T-cell (primary cell): Measurements from ENCODE around the gene CCDC88B. TPM values are rescaled to one million over a fixed set of nuclear protein-coding genes. Genes with fewer than 3 reads are reported as not detected.

Source experiments
- ATAC-seq, 4 experiments: fragments of 200-7000 bp in 3 of 4; fragments of 150-1000 bp in 1 of 4; cut with Tn5 transposase; replicated peaks in 1 of 4; 1 replicate in 3 of 4; 2 replicates in 1 of 4; pipeline ENCODE4 v1.10.0; 2021; ENCODE audit warnings: moderate library complexity in 3 of 4, mild to moderate bottlenecking in 2 of 4, moderate number of reproducible peaks in 1 of 4
- CTCF ChIA-PET, 2 donors: fragments of 300-600 bp; sonication (Branson Sonifier 250); formaldehyde crosslinking; loops; one replicate each; lab custom pipeline; 2022; ENCODE audit warnings: antibody characterized with exemption in 2 of 2; lab: Charles Lee
- POLR2A ChIA-PET, 2 donors: fragments of 300-600 bp; sonication (Branson Sonifier 250); formaldehyde crosslinking; loops; one replicate each; lab custom pipeline; 2022; ENCODE audit warnings: antibody characterized with exemption in 2 of 2; lab: Charles Lee
- DNase-seq, 35 experiments: peaks; one replicate each; pipeline versions ENCODE4 v3.0.0 to v3.0.0-alpha.2; 2013 to 2023
- H3K27ac ChIP-seq: one replicate; pipeline ENCODE4 v1.5.1; 2013; ENCODE audit warnings: low read length
- H3K27me3 ChIP-seq, 2 experiments: replicated peaks in 1 of 2; 1 replicate in 1 of 2; 2 replicates in 1 of 2; pipeline versions ENCODE4 v1.6.1 to v1.7.0; 2013; ENCODE audit warnings: low read length in 1 of 2, mixed read lengths in 1 of 2; ENCODE audit not compliant: control insufficient read depth in 2 of 2, insufficient read depth in 2 of 2; ENCODE audit errors: extremely low read depth in 1 of 2
- H3K36me3 ChIP-seq, 2 donors: 1 replicate in 1 of 2; 2 replicates in 1 of 2; pipeline versions ENCODE4 v1.6.1 to v1.7.0; 2013; ENCODE audit warnings: low read length in 1 of 2; ENCODE audit not compliant: control insufficient read depth in 2 of 2, insufficient read depth in 1 of 2; ENCODE audit errors: extremely low read depth in 1 of 2
- H3K4me1 ChIP-seq, 2 experiments: 1 replicate in 1 of 2; 2 replicates in 1 of 2; pipeline versions ENCODE4 v1.6.1 to v1.7.0; 2013; ENCODE audit warnings: low read length in 2 of 2, mixed read lengths in 1 of 2; ENCODE audit not compliant: insufficient read depth in 2 of 2, control insufficient read depth in 1 of 2; ENCODE audit errors: extremely low read depth in 1 of 2
- H3K4me3 ChIP-seq, 2 donors: 1 replicate in 1 of 2; 2 replicates in 1 of 2; pipeline versions ENCODE4 v1.5.1 to v1.7.0; 2013; ENCODE audit warnings: mild to moderate bottlenecking in 2 of 2, low read length in 1 of 2, moderate library complexity in 1 of 2; ENCODE audit not compliant: control insufficient read depth in 1 of 2; ENCODE audit errors: extremely low read depth in 1 of 2
- H3K9me3 ChIP-seq: 2 replicates; pipeline ENCODE4 v1.7.0; 2013
- H3K27ac Mint-ChIP-seq, 2 donors: one replicate each; pipeline ENCODE4 v1.8.0; 2020 to 2021; ENCODE audit warnings: mild to moderate bottlenecking in 2 of 2, mixed read lengths in 2 of 2
- H3K27me3 Mint-ChIP-seq, 2 donors: one replicate each; pipeline ENCODE4 v1.8.0; 2021 to 2022; ENCODE audit warnings: mixed read lengths in 2 of 2
- H3K36me3 Mint-ChIP-seq: one replicate; pipeline ENCODE4 v1.8.0; 2021; ENCODE audit warnings: mixed read lengths
- H3K4me1 Mint-ChIP-seq, 3 donors: one replicate each; pipeline ENCODE4 v1.8.0; 2020 to 2022; ENCODE audit warnings: mixed read lengths in 3 of 3, mild to moderate bottlenecking in 1 of 3
- H3K4me3 Mint-ChIP-seq, 3 donors: one replicate each; pipeline ENCODE4 v1.8.0; 2020 to 2022; ENCODE audit warnings: mild to moderate bottlenecking in 3 of 3, mixed read lengths in 3 of 3, moderate library complexity in 3 of 3
- H3K9me3 Mint-ChIP-seq, 3 donors: one replicate each; pipeline ENCODE4 v1.8.0; 2020 to 2022; ENCODE audit warnings: mixed read lengths in 3 of 3
- WGBS: methylation state at CpG from one replicate; pipeline ENCODE4 v1.1.5; 2013; ENCODE audit warnings: missing lambda C conversion rate; ENCODE audit not compliant: insufficient coverage; 5-methylcytosine and 5-hydroxymethylcytosine counted together
- total RNA-seq, 35 experiments: library from RNA in 6 of 35; stranded (reverse) in 6 of 35; fragments of 120-200 nt in 1 of 35; gene quantifications; one replicate each; pipeline versions ENCODE4 v1.2.1 to v1.2.4 and lab custom pipeline; 2013 to 2026

CCDC88B gene
- total RNA-seq, 5 donors from 2014 or later (not counting 1 experiment from before 2014, with no cell fraction given) = 132 to 144 (median 133) TPM

GRCh38 chr11:64294774-64295173, 45.2 kb upstream of the CCDC88B start:
- ChIA-PET CTCF (interaction anchor here (0.7 kb wide), 3 partner anchors 9 to 11 kb away, joined by 4 to 10 read pairs (median 4); no protein-coding TSS in a partner anchor), POLR2A (interaction anchor here (0.6 to 0.7 kb wide), 2 partner anchors 283 to 307 kb away, joined by 7 to 9 read pairs; no protein-coding TSS in a partner anchor)
- Mint-ChIP-seq H3K27ac (peak overlapping the region in 1 of 2 donors; percentile 11), H3K36me3 (no peaks in the 10 kb centered on the region), H3K4me1 (peaks cover 16 to 26% (median 18%) of the 10 kb centered on the region in 3 donors), H3K9me3 (no peaks in the 10 kb centered on the region), H3K27me3 (peaks cover 55 to 74% of the 10 kb centered on the region in 2 donors), H3K4me3 (no peak overlapping the region)
- H3K27ac ChIP-seq = no peak overlapping the region
- no peak for DNase-seq
- no peak for ATAC-seq
- H3K4me3 ChIP-seq = no peak overlapping the region
- peaks cover 7 to 36% of the 10 kb centered on the region in 2 experiments for H3K4me1 ChIP-seq
- no peaks in the 10 kb centered on the region for H3K36me3 ChIP-seq
- peaks cover 21 to 91% of the 10 kb centered on the region in 2 experiments for H3K27me3 ChIP-seq
- 75% methylated on average over 3 of the region's 3 CpGs for WGBS
- no peaks in the 10 kb centered on the region for H3K9me3 ChIP-seq

- Mint-ChIP-seq H3K27ac (no peak overlapping the region), H3K4me1 (peaks cover 22 to 31% (median 24%) of the 10 kb centered on the region in 3 donors), H3K27me3 (peaks cover 56 to 78% of the 10 kb centered on the region in 2 donors), H3K4me3 (no peak overlapping the region), H3K36me3 (no peaks in the 10 kb centered on the region), H3K9me3 (no peaks in the 10 kb centered on the region)
- Histone ChIP-seq H3K9me3 (no peaks in the 10 kb centered on the region), H3K36me3 (no peaks in the 10 kb centered on the region), H3K27me3 (peaks cover 20 to 91% of the 10 kb centered on the region in 2 experiments), H3K27ac (no peak overlapping the region), H3K4me3 (no peak overlapping the region), H3K4me1 (peaks cover 13 to 46% of the 10 kb centered on the region in 2 experiments)
- no CpG with 5 or more reads among the region's 4 CpGs for WGBS
- DNase-seq (no peak), ATAC-seq (no peak)
- CTCF ChIA-PET = no interaction called here
- POLR2A ChIA-PET = no interaction called here
Measured at GRCh38 chr11:64295760-64296159, 44.2 kb upstream of the CCDC88B start.

GRCh38 chr11:64296236-64296635, 43.8 kb upstream of the CCDC88B start:
- Histone ChIP-seq H3K9me3 (no peaks in the 10 kb centered on the region), H3K27ac (no peak overlapping the region), H3K4me3 (no peak overlapping the region), H3K27me3 (peaks cover 17 to 91% of the 10 kb centered on the region in 2 experiments), H3K36me3 (no peaks in the 10 kb centered on the region), H3K4me1 (peaks cover 13 to 47% of the 10 kb centered on the region in 2 experiments)
- Mint-ChIP-seq H3K4me3 (no peak overlapping the region), H3K9me3 (no peaks in the 10 kb centered on the region), H3K4me1 (peaks cover 24 to 33% (median 24%) of the 10 kb centered on the region in 3 donors), H3K27ac (no peak overlapping the region), H3K27me3 (peaks cover 58 to 79% of the 10 kb centered on the region in 2 donors), H3K36me3 (no peaks in the 10 kb centered on the region)
- WGBS = 89% methylated on average over 1 of the region's 1 CpG
- ATAC-seq (no peak), DNase-seq (no peak)
- ChIA-PET CTCF (no interaction called here), POLR2A (no interaction called here)

DNA sequence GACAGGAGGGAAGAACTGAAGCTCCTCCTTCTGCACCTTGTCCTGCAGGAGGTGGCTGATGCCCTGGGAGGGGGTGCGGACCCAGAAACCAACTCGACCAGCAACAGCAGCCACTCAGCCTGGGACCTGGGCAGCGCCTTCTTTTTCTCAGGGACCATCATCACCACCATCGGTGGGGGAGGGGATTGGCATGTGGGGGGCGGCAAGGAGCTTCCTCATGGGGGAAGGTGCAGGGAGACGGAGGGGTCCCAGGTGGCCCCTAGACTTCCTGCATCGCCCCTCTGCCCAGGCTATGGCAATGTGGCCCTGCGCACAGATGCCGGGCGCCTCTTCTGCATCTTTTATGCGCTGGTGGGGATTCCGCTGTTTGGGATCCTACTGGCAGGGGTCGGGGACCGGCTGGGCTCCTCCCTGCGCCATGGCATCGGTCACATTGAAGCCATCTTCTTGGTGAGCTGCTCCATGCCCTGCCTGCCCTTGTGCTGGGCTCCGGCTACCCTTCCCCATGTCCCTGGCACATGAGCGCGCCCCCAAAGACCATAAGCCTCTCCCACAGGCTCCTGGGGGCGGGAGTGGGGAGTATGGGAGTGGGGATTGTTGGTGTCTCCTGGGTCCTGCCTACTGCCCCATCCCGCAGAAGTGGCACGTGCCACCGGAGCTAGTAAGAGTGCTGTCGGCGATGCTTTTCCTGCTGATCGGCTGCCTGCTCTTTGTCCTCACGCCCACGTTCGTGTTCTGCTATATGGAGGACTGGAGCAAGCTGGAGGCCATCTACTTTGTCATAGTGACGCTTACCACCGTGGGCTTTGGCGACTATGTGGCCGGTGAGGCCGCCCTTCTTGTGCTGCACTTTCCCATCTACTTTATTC, 42.9 kb upstream of the CCDC88B start:
- ChIA-PET POLR2A (interaction anchor here in 1 of 2 donors (0.6 kb wide), 1 partner anchor 1023 kb away, joined by 6 read pairs; no protein-coding TSS in a partner anchor), CTCF (no interaction called here)
- Mint-ChIP-seq H3K4me1 (peaks cover 24 to 36% (median 25%) of the 10 kb centered on the region in 3 donors), H3K4me3 (no peak overlapping the region), H3K9me3 (no peaks in the 10 kb centered on the region), H3K27ac (peak overlapping the region in 1 of 2 donors; percentile 20), H3K27me3 (peaks cover 58 to 85% of the 10 kb centered on the region in 2 donors), H3K36me3 (no peaks in the 10 kb centered on the region)
- peaks cover 17 to 98% of the 10 kb centered on the region in 2 experiments for H3K27me3 ChIP-seq
- H3K9me3 ChIP-seq = no peaks in the 10 kb centered on the region
- H3K4me1 ChIP-seq = peaks cover 13 to 50% of the 10 kb centered on the region in 2 experiments
- H3K4me3 ChIP-seq = no peak overlapping the region
- no peak for ATAC-seq
- H3K27ac ChIP-seq = no peak overlapping the region
- DNase-seq = no peak
- WGBS = 11% methylated on average over 26 of the region's 34 CpGs
- H3K36me3 ChIP-seq = no peaks in the 10 kb centered on the region

DNA sequence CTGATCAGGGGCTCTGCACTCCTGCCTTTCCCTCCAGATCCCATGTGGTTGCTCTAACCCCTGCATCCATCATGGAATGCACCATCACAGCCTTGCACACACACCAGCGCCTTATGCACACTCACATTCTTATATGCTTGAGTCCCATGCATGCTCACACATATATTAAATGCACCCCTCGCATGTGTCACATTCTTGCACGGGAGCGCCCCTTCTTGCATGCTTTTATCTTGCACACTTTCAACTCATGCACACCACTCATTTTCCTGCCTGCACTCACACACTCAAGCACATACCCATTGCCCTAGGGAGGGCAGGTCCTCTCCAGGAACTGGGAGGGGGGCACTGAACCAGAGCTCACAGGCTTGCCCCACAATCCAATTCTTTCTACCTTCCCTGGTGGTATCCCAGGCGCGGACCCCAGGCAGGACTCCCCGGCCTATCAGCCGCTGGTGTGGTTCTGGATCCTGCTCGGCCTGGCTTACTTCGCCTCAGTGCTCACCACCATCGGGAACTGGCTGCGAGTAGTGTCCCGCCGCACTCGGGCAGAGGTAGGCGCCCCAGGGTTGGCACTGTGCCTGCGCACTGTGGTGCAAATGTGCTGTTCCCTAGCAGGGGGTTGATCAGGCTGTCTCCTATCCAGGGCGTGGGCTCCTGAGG, 42.2 kb upstream of the CCDC88B start:
- ChIA-PET CTCF (no interaction called here), POLR2A (interaction anchor here in 1 of 2 donors (0.6 kb wide), 1 partner anchor 1022 kb away, joined by 6 read pairs; no protein-coding TSS in a partner anchor)
- no peaks in the 10 kb centered on the region for H3K9me3 ChIP-seq
- H3K27me3 ChIP-seq = peaks cover 17 to 98% of the 10 kb centered on the region in 2 experiments
- peaks cover 58 to 81% of the 10 kb centered on the region in 2 donors for H3K27me3 Mint-ChIP-seq
- no peaks in the 10 kb centered on the region for H3K36me3 ChIP-seq
- H3K9me3 Mint-ChIP-seq = no peaks in the 10 kb centered on the region
- H3K4me3 Mint-ChIP-seq = peak overlapping the region in 1 of 3 donors; percentile 44
- ATAC-seq (no peak), DNase-seq (no peak)
- no peak overlapping the region for H3K27ac ChIP-seq
- H3K27ac Mint-ChIP-seq = peak overlapping the region in 1 of 2 donors; percentile 20
- 13% methylated on average over 16 of the region's 18 CpGs for WGBS
- peak overlapping the region in 1 of 2 donors; percentile 32 for H3K4me3 ChIP-seq
- peaks cover 24 to 34% (median 25%) of the 10 kb centered on the region in 3 donors for H3K4me1 Mint-ChIP-seq
- H3K4me1 ChIP-seq = peaks cover 9 to 43% of the 10 kb centered on the region in 2 experiments
- no peaks in the 10 kb centered on the region for H3K36me3 Mint-ChIP-seq
